Neural progenitor cell (in vitro differentiated cells): ENCODE results near the gene HOXA13. TPM values are rescaled to one million over a fixed set of nuclear protein-coding genes. Genes with fewer than 3 reads are reported as not detected.

Source experiments
- DNase-seq: peaks from one replicate; pipeline ENCODE4 v3.0.0-alpha.2; 2016; ENCODE audit warnings: low spot score
- H2AFZ ChIP-seq: fragments of 200-600 bp; sonication (generic); replicated peaks from 2 replicates; pipeline ENCODE4 v1.6.1; 2016; ENCODE audit warnings: antibody characterized with exemption
- H3F3A ChIP-seq: fragments of 200-600 bp; sonication (generic); 2 replicates; pipeline ENCODE4 v1.6.1; 2016; ENCODE audit warnings: antibody characterized with exemption, low read depth
- H3K27ac ChIP-seq: fragments of 200-600 bp; sonication (generic); 2 replicates; pipeline ENCODE4 v1.5.1; 2016; ENCODE audit warnings: mild to moderate bottlenecking
- H3K27me3 ChIP-seq: fragments of 200-600 bp; sonication (generic); 2 replicates; pipeline ENCODE4 v1.6.1; 2016; ENCODE audit warnings: mild to moderate bottlenecking, moderate library complexity
- H3K36me3 ChIP-seq: fragments of 200-600 bp; sonication (generic); 2 replicates; pipeline ENCODE4 v1.5.1; 2016
- H3K4me1 ChIP-seq: fragments of 200-600 bp; sonication (generic); 2 replicates; pipeline ENCODE4 v1.6.1; 2016; ENCODE audit warnings: mixed run types
- H3K4me2 ChIP-seq: fragments of 200-600 bp; sonication (generic); 2 replicates; pipeline ENCODE4 v1.6.1; 2016
- H3K4me3 ChIP-seq: fragments of 200-600 bp; sonication (generic); 2 replicates; pipeline ENCODE4 v1.5.1; 2016
- H3K79me2 ChIP-seq: fragments of 200-600 bp; sonication (generic); 2 replicates; pipeline ENCODE4 v1.6.1; 2016; ENCODE audit warnings: low read depth
- H3K9ac ChIP-seq: fragments of 200-600 bp; sonication (generic); 2 replicates; pipeline ENCODE4 v1.6.1; 2016
- H3K9me3 ChIP-seq: fragments of 200-600 bp; sonication (generic); 2 replicates; pipeline ENCODE4 v1.5.1; 2016; ENCODE audit warnings: low read depth
- H4K20me1 ChIP-seq: fragments of 200-600 bp; sonication (generic); 2 replicates; pipeline ENCODE4 v1.6.1; 2016; ENCODE audit warnings: low read depth
- H3K27ac Mint-ChIP-seq: 3 replicates; pipeline ENCODE4 v1.8.0; 2021; ENCODE audit warnings: mixed read lengths
- H3K27me3 Mint-ChIP-seq: 2 replicates; pipeline ENCODE4 v1.8.0; 2022; ENCODE audit warnings: low read depth, mild to moderate bottlenecking, inconsistent platforms, moderate library complexity, mixed read lengths; ENCODE audit not compliant: insufficient read depth
- H3K36me3 Mint-ChIP-seq: 3 replicates; pipeline ENCODE4 v1.8.0; 2021; ENCODE audit warnings: mixed read lengths
- H3K4me1 Mint-ChIP-seq: 3 replicates; pipeline ENCODE4 v1.8.0; 2021; ENCODE audit warnings: mixed read lengths
- H3K4me3 Mint-ChIP-seq: 3 replicates; pipeline ENCODE4 v1.8.0; 2021; ENCODE audit warnings: mild to moderate bottlenecking, moderate library complexity, mixed read lengths
- H3K9me3 Mint-ChIP-seq: 3 replicates; pipeline ENCODE4 v1.8.0; 2020; ENCODE audit warnings: mixed read lengths
- CTCF ChIP-seq: fragments of 200-600 bp; sonication (generic); IDR thresholded peaks from 2 replicates; pipeline ENCODE4 v1.5.1; 2017; ENCODE audit warnings: antibody characterized with exemption, mild to moderate bottlenecking
- EZH2 ChIP-seq: fragments of 200-600 bp; sonication (generic); IDR thresholded peaks from 2 replicates; pipeline ENCODE4 v1.6.1; 2017; ENCODE audit warnings: antibody characterized with exemption, mild to moderate bottlenecking, moderate library complexity
- EZH2phosphoT487 ChIP-seq: fragments of 200-600 bp; sonication (generic); IDR thresholded peaks from 2 replicates; pipeline ENCODE4 v1.6.1; 2017; ENCODE audit warnings: antibody characterized with exemption
- total RNA-seq: library from RNA; depleted of rRNA; stranded (reverse); fragments of >200 nt; gene quantifications from 2 replicates; pipeline ENCODE4 v1.2.3, GENCODE V29; 2015; ENCODE audit warnings: low replicate concordance

The HOXA13 gene
- total RNA-seq, 1 donor from 2014 or later, result not detected

- H3K9me3 ChIP-seq, result no peaks in the 10 kb centered on the region
- peak; percentile 77 for DNase-seq
- Mint-ChIP-seq H3K4me1 (peaks cover 2% of the 10 kb centered on the region), H3K27me3 (peaks cover 78% of the 10 kb centered on the region), H3K27ac (no peak overlapping the region), H3K36me3 (peaks cover 2% of the 10 kb centered on the region), H3K9me3 (peaks cover 7% of the 10 kb centered on the region), H3K4me3 (no peak overlapping the region)
- H2AFZ ChIP-seq, result peak overlapping the region; percentile 5
- peaks cover 6% of the 10 kb centered on the region for H4K20me1 ChIP-seq
- H3K4me1 ChIP-seq, result peaks cover 5% of the 10 kb centered on the region
- peaks cover 100% of the 10 kb centered on the region for H3K27me3 ChIP-seq
- no peaks in the 10 kb centered on the region for H3K79me2 ChIP-seq
- TF ChIP-seq EZH2phosphoT487, result peak; percentile 98
- no peak for TF ChIP-seq CTCF
- peak; percentile 99 for TF ChIP-seq EZH2
- no peak overlapping the region for H3K27ac ChIP-seq
- H3K36me3 ChIP-seq, result no peaks in the 10 kb centered on the region
- H3K4me2 ChIP-seq, result peak overlapping the region; percentile 79
- H3K4me3 ChIP-seq, result peak overlapping the region; percentile 41
- no peak overlapping the region for H3K9ac ChIP-seq
- H3F3A ChIP-seq, result peaks cover 7% of the 10 kb centered on the region
Observed at GRCh38 chr7:27224983-27225934, 25.4 kb upstream of the HOXA13 start.

GRCh38 chr7:27223941-27224575, 24.2 kb upstream of the HOXA13 start:
- H3K4me2 ChIP-seq, result no peak overlapping the region
- Mint-ChIP-seq H3K36me3 (peaks cover 2% of the 10 kb centered on the region), H3K4me1 (peaks cover 2% of the 10 kb centered on the region), H3K27ac (no peak overlapping the region), H3K9me3 (peaks cover 7% of the 10 kb centered on the region), H3K4me3 (no peak overlapping the region), H3K27me3 (peaks cover 82% of the 10 kb centered on the region)
- TF ChIP-seq EZH2phosphoT487 (no peak), EZH2 (no peak), CTCF (no peak)
- H3K27ac ChIP-seq, result no peak overlapping the region
- no peak overlapping the region for H3K9ac ChIP-seq
- no peaks in the 10 kb centered on the region for H3K79me2 ChIP-seq
- H3K36me3 ChIP-seq, result no peaks in the 10 kb centered on the region
- H4K20me1 ChIP-seq, result peaks cover 6% of the 10 kb centered on the region
- peaks cover 5% of the 10 kb centered on the region for H3K4me1 ChIP-seq
- no peaks in the 10 kb centered on the region for H3K9me3 ChIP-seq
- H3F3A ChIP-seq, result peaks cover 7% of the 10 kb centered on the region
- no peak overlapping the region for H2AFZ ChIP-seq
- peaks cover 100% of the 10 kb centered on the region for H3K27me3 ChIP-seq
- H3K4me3 ChIP-seq, result no peak overlapping the region
- DNase-seq, result no peak

DNA sequence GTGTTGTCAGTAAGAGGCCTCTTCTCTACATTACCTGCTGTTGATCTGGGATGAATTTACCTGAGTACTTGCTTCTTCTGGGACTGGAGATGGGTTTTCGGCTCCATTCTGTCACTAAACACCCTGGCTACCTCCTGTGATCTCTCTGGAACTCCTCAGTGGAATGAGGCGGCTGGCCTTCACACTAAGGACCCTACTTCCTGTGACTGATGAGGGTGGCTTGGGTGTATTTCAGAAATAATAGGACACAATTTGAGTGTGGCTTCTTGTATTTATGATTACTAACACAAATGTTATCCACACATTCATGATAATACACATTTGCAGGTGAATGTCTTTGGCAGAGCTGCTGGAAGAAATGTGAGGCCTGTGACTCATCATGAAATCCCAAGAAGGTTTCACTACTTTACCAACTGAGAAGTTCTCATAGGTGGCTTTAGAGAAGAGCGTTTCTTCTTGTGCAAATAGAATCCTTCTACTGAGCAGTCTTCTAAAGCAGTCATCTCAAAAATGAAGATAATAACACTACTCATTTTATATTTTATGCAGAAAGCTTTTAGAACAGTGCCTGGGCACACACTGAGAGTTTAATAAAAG, 21.4 kb upstream of the HOXA13 start:
- Histone ChIP-seq H3K27ac (no peak overlapping the region), H3K36me3 (no peaks in the 10 kb centered on the region), H3K4me2 (no peak overlapping the region), H3K9ac (no peak overlapping the region), H3K4me1 (peaks cover 8% of the 10 kb centered on the region), H3K9me3 (no peaks in the 10 kb centered on the region), H3K79me2 (no peaks in the 10 kb centered on the region), H3K27me3 (peaks cover 100% of the 10 kb centered on the region), H2AFZ (no peak overlapping the region), H3F3A (no peaks in the 10 kb centered on the region), H3K4me3 (no peak overlapping the region), H4K20me1 (peaks cover 6% of the 10 kb centered on the region)
- Mint-ChIP-seq H3K27ac (no peak overlapping the region), H3K4me3 (no peak overlapping the region), H3K36me3 (peaks cover 2% of the 10 kb centered on the region), H3K9me3 (peaks cover 7% of the 10 kb centered on the region), H3K4me1 (peaks cover 2% of the 10 kb centered on the region), H3K27me3 (peaks cover 78% of the 10 kb centered on the region)
- TF ChIP-seq CTCF (no peak), EZH2phosphoT487 (no peak), EZH2 (no peak)
- DNase-seq, result no peak
